Astrocyte of the spinal cord (primary cell): ENCODE results near the gene SAMD4A.
A peak's percentile ranks its signal among the peaks of the same experiment; 100 is the strongest.

Experiments
- DNase-seq: peaks from one replicate; pipeline ENCODE4 v3.0.0; 2011; ENCODE audit warnings: low read depth, low spot score
- H3K4me3 ChIP-seq: 2 replicates; pipeline ENCODE4 v1.5.1; 2011; ENCODE audit warnings: low read depth, mild to moderate bottlenecking, low read length, moderate library complexity
- CTCF ChIP-seq: IDR thresholded peaks from 2 replicates; pipeline ENCODE4 v1.5.1; 2012; ENCODE audit warnings: low read depth, mild to moderate bottlenecking, low read length, inconsistent platforms
- in situ Hi-C: cut with HindIII; loops from 2 replicates; pipeline ENCODE4 v1.10.0; 2017; ENCODE audit warnings: low sequenced_read_pairs

Gene SAMD4A

GRCh38 chr14:54756656-54757392 lies 189.9 kb downstream of the SAMD4A start:
- no peak overlapping the region for H3K4me3 ChIP-seq
- no peak for DNase-seq
- in situ Hi-C loops: no loop called here
- TF ChIP-seq CTCF: no peak

- DNase-seq: no peak
- no peak for TF ChIP-seq CTCF
- in situ Hi-C loops: no loop called here
- H3K4me3 ChIP-seq: no peak overlapping the region
Measured at GRCh38 chr14:54758041-54758440, 191.1 kb downstream of the SAMD4A start.

- no peak overlapping the region for H3K4me3 ChIP-seq
- no peak for TF ChIP-seq CTCF
- DNase-seq: no peak
- in situ Hi-C loops: no loop called here
Measured at GRCh38 chr14:54759982-54760585, 193.2 kb downstream of the SAMD4A start.

- TF ChIP-seq CTCF: no peak
- DNase-seq: no peak
- in situ Hi-C loops: no loop called here
- H3K4me3 ChIP-seq: no peak overlapping the region
Measured at GRCh38 chr14:54760866-54761575, 194.1 kb downstream of the SAMD4A start.

GRCh38 chr14:54761835-54762234 lies 194.9 kb downstream of the SAMD4A start:
- no peak for TF ChIP-seq CTCF
- in situ Hi-C loops: no loop called here
- H3K4me3 ChIP-seq: no peak overlapping the region
- DNase-seq: no peak

- in situ Hi-C loops: no loop called here
- no peak for TF ChIP-seq CTCF
- H3K4me3 ChIP-seq: no peak overlapping the region
- DNase-seq: peak; percentile 32
Measured at GRCh38 chr14:54762296-54762695, 195.4 kb downstream of the SAMD4A start.
